ENCODE measurements around the gene PRSS53. TPM values are rescaled to one million over a fixed set of nuclear protein-coding genes. Genes with fewer than 3 reads are reported as not detected.

The PRSS53 gene
- total RNA-seq, 2 donors from 2014 or later, result 1.7 to 2.8 TPM

DNA sequence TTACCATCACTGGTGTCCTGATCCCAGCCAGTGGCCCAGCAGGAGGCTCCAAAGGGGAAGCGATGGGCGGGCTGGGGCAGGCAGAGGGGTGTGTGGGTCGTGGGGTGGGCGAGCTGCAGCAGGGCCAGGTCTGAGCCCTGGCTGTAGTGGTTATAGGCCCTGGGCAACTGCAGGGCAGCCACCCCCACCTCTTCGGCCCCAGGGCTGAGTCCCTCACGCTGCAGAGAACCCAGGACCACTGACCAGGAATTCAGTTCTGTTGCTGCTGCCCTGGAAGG is 2.2 kb downstream of the PRSS53 start:
- no peak overlapping the region for H3K27ac Mint-ChIP-seq
- no peaks in the 10 kb centered on the region for H3K4me1 ChIP-seq (ENCODE audit: control insufficient read depth, insufficient read depth, low read length)
- peaks cover 23% of the 10 kb centered on the region for H3K36me3 ChIP-seq (ENCODE audit: control insufficient read depth, insufficient read depth, low read length)
- H3K27me3 Mint-ChIP-seq (ENCODE audit: insufficient read depth), result no peaks in the 10 kb centered on the region
- H3K9ac ChIP-seq (ENCODE audit: extremely low read depth, low read length, poor library complexity, severe bottlenecking), result no peak overlapping the region
- WGBS, 2 experiments (ENCODE audit: insufficient coverage in 1 of 2, insufficient read length in 1 of 2), result 87 to 93% methylated on average over 3 to 6 of the region's 6 CpGs
- no peaks in the 10 kb centered on the region for H3K9me3 ChIP-seq (ENCODE audit: control insufficient read depth, low read length)
- TF ChIP-seq, protein P1, sequence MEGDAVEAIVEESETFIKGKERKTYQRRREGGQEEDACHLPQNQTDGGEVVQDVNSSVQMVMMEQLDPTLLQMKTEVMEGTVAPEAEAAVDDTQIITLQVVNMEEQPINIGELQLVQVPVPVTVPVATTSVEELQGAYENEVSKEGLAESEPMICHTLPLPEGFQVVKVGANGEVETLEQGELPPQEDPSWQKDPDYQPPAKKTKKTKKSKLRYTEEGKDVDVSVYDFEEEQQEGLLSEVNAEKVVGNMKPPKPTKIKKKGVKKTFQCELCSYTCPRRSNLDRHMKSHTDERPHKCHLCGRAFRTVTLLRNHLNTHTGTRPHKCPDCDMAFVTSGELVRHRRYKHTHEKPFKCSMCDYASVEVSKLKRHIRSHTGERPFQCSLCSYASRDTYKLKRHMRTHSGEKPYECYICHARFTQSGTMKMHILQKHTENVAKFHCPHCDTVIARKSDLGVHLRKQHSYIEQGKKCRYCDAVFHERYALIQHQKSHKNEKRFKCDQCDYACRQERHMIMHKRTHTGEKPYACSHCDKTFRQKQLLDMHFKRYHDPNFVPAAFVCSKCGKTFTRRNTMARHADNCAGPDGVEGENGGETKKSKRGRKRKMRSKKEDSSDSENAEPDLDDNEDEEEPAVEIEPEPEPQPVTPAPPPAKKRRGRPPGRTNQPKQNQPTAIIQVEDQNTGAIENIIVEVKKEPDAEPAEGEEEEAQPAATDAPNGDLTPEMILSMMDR (conservative IDR thresholded peaks at IDR 0.05), result no peak
- H3K27me3 ChIP-seq (ENCODE audit: control insufficient read depth, insufficient read depth, low read length, poor library complexity, severe bottlenecking), result no peaks in the 10 kb centered on the region
- H3K4me1 Mint-ChIP-seq, result no peaks in the 10 kb centered on the region
- H3K4me3 Mint-ChIP-seq, result no peak overlapping the region
- H3K9me3 Mint-ChIP-seq, result no peaks in the 10 kb centered on the region
- H3K4me3 ChIP-seq (ENCODE audit: low read length), result no peak overlapping the region
- DNase-seq, result no peak
- peaks cover 22% of the 10 kb centered on the region for H3K36me3 Mint-ChIP-seq (ENCODE audit: low read depth)
- no peak overlapping the region for H3K27ac ChIP-seq (ENCODE audit: low read depth, low read length)

DNA sequence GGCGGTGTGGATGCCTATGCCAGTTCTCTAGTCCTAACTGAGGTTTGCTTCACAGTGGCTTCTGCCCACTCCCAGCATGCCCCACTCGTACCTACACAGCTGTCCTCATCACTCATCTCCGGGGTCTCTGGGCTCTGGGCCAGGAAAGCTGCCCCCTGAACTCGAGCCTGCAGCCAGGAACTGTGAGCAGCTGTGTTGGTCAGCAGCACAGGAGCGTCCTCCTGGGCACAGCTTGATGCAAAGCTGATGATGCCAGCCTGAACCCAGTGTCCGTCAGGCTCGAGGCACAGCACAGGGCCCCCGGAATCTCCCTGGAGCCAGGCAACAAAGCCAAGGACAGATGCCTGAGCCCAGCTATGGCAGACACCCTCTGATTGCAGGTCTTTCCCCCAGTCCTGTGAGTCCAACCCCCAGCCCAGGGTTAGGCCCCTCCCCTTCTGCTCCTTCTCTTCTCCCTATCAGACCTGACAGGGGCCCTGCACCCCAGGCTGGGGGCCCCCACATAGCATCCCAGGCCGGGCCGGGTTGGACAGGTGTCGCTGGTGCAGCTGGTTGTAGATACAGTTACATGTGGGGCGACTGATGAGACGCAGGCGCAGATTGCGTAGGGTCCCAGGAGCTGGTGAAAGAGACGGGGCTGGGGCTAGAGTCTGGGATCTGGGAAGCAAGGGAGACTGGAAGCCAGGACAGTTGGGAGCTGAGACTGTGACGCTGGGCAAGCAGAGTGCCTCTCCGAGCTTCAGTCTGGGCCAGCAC is 2.7 kb downstream of the PRSS53 start:
- no peak overlapping the region for H3K27ac ChIP-seq (ENCODE audit: low read depth, low read length)
- TF ChIP-seq, protein P1 (conservative IDR thresholded peaks at IDR 0.05), result no peak
- DNase-seq, result no peak
- Mint-ChIP-seq H3K27me3 (ENCODE audit: insufficient read depth) (no peaks in the 10 kb centered on the region), H3K4me1 (no peaks in the 10 kb centered on the region), H3K4me3 (no peak overlapping the region), H3K36me3 (ENCODE audit: low read depth) (peaks cover 19% of the 10 kb centered on the region), H3K27ac (peak overlapping the region; percentile 60), H3K9me3 (no peaks in the 10 kb centered on the region)
- WGBS, 2 experiments (ENCODE audit: insufficient coverage in 1 of 2, insufficient read length in 1 of 2), result 89 to 94% methylated on average over 9 to 18 of the region's 18 CpGs
- H3K27me3 ChIP-seq (ENCODE audit: control insufficient read depth, insufficient read depth, low read length, poor library complexity, severe bottlenecking), result no peaks in the 10 kb centered on the region
- H3K36me3 ChIP-seq (ENCODE audit: control insufficient read depth, insufficient read depth, low read length), result peaks cover 18% of the 10 kb centered on the region
- H3K4me1 ChIP-seq (ENCODE audit: control insufficient read depth, insufficient read depth, low read length), result no peaks in the 10 kb centered on the region
- no peak overlapping the region for H3K9ac ChIP-seq (ENCODE audit: extremely low read depth, low read length, poor library complexity, severe bottlenecking)
- H3K9me3 ChIP-seq (ENCODE audit: control insufficient read depth, low read length), result no peaks in the 10 kb centered on the region
- H3K4me3 ChIP-seq (ENCODE audit: low read length), result no peak overlapping the region

DNA sequence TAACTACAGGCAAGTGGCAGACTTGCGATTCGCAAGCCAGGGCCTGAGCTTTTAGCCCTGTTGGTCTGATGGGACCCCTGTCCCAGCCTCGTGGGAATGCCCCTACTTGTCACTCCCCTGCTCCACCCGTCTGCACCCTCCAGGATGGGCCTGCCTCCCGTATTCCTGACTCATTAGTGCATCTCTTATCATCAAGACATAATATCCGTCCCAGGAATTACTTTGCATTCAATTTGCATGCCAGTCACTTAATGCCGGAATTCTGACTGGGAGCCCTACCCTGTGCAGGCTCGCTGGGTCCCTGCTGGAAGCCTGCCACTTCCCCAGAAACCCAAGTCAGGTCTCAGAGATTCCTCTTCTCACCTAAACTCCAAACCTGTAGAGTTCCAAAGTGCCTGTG is 3.3 kb downstream of the PRSS53 start:
- WGBS, 2 experiments (ENCODE audit: insufficient coverage in 1 of 2, insufficient read length in 1 of 2), result 92 to 94% methylated on average over 8 of the region's 8 CpGs
- Histone ChIP-seq H3K9ac (ENCODE audit: extremely low read depth, low read length, poor library complexity, severe bottlenecking) (no peak overlapping the region), H3K4me1 (ENCODE audit: control insufficient read depth, insufficient read depth, low read length) (no peaks in the 10 kb centered on the region), H3K36me3 (ENCODE audit: control insufficient read depth, insufficient read depth, low read length) (peaks cover 18% of the 10 kb centered on the region), H3K4me3 (ENCODE audit: low read length) (no peak overlapping the region), H3K27ac (ENCODE audit: low read depth, low read length) (no peak overlapping the region), H3K27me3 (ENCODE audit: control insufficient read depth, insufficient read depth, low read length, poor library complexity, severe bottlenecking) (no peaks in the 10 kb centered on the region), H3K9me3 (ENCODE audit: control insufficient read depth, low read length) (no peaks in the 10 kb centered on the region)
- Mint-ChIP-seq H3K4me3 (no peak overlapping the region), H3K27ac (no peak overlapping the region), H3K9me3 (no peaks in the 10 kb centered on the region), H3K4me1 (no peaks in the 10 kb centered on the region), H3K36me3 (ENCODE audit: low read depth) (peaks cover 19% of the 10 kb centered on the region), H3K27me3 (ENCODE audit: insufficient read depth) (no peaks in the 10 kb centered on the region)
- TF ChIP-seq, protein P1 (conservative IDR thresholded peaks at IDR 0.05), result no peak
- DNase-seq, result no peak

All from endodermal cell (in vitro differentiated cells).